Renal cortex interstitium (tissue), 11 donors: ENCODE results near the gene RBM17. TPM values are rescaled to one million over a fixed set of nuclear protein-coding genes. Genes with fewer than 3 reads are reported as not detected.
A peak's percentile ranks its signal among the peaks of the same experiment; 100 is the strongest.
"Not testable (repeated sequence)": the region's sequence is repeated elsewhere in the genome, so short reads cannot be mapped to it uniquely, and the experiment has no call there.

ENCODE experiments used
- DNase-seq, 11 donors: peaks; one replicate each; pipeline ENCODE4 v3.0.0-alpha.2; 2013; ENCODE audit warnings: low read depth in 9 of 11, low spot score in 4 of 11; ENCODE audit errors: extremely low read depth in 1 of 11
- polyA plus RNA-seq, 3 donors: library from polyadenylated mRNA; unstranded; fragments of 120-200 nt; gene quantifications; one replicate each; pipeline ENCODE4 v1.2.1, GENCODE V29; 2013; ENCODE audit not compliant: insufficient read length in 3 of 3

Gene RBM17
- polyA plus RNA-seq, 3 donors: 149 to 203 (median 163) TPM

GRCh38 chr10:6141296-6142151 is 52.7 kb downstream of the RBM17 start:
- no peak for DNase-seq

GRCh38 chr10:6142186-6142585 is 53.4 kb downstream of the RBM17 start:
- not testable (repeated sequence) for DNase-seq

- no peak for DNase-seq
Measured at GRCh38 chr10:6142644-6143043, 53.8 kb downstream of the RBM17 start.

- DNase-seq: no peak
Measured at GRCh38 chr10:6143181-6143580, 54.3 kb downstream of the RBM17 start.

- DNase-seq: peak in 8 of 11 donors; percentile 53 to 77 (median 74)
Measured at GRCh38 chr10:6144406-6145165, 55.8 kb downstream of the RBM17 start.

- no peak for DNase-seq
Measured at GRCh38 chr10:6145166-6145987, 56.5 kb downstream of the RBM17 start.

GRCh38 chr10:6146013-6146785 is 57.4 kb downstream of the RBM17 start:
- DNase-seq: no peak

GRCh38 chr10:6146921-6147320 is 58.1 kb downstream of the RBM17 start:
- DNase-seq: no peak

- no peak for DNase-seq
Measured at GRCh38 chr10:6148251-6148701, 59.4 kb downstream of the RBM17 start.

GRCh38 chr10:6148908-6149307 is 60.1 kb downstream of the RBM17 start:
- no peak for DNase-seq

GRCh38 chr10:6151087-6151977 is 62.5 kb downstream of the RBM17 start:
- DNase-seq: peak in 2 of 11 donors; percentile 45 to 51

GRCh38 chr10:6153845-6154244 is 65.0 kb downstream of the RBM17 start:
- no peak for DNase-seq

- no peak for DNase-seq
Measured at GRCh38 chr10:6154566-6154965, 65.7 kb downstream of the RBM17 start.

GRCh38 chr10:6158276-6158675 is 69.4 kb downstream of the RBM17 start:
- no peak for DNase-seq

- no peak for DNase-seq
Measured at GRCh38 chr10:6161921-6162320, 73.1 kb downstream of the RBM17 start.

- no peak for DNase-seq
Measured at GRCh38 chr10:6162589-6163356, 73.9 kb downstream of the RBM17 start.
